ENCODE data around the gene WDR48.

Gene WDR48
- 91.5 to 93.6 (median 91.8) reads per million in 3 donors for total RNA-seq

DNA sequence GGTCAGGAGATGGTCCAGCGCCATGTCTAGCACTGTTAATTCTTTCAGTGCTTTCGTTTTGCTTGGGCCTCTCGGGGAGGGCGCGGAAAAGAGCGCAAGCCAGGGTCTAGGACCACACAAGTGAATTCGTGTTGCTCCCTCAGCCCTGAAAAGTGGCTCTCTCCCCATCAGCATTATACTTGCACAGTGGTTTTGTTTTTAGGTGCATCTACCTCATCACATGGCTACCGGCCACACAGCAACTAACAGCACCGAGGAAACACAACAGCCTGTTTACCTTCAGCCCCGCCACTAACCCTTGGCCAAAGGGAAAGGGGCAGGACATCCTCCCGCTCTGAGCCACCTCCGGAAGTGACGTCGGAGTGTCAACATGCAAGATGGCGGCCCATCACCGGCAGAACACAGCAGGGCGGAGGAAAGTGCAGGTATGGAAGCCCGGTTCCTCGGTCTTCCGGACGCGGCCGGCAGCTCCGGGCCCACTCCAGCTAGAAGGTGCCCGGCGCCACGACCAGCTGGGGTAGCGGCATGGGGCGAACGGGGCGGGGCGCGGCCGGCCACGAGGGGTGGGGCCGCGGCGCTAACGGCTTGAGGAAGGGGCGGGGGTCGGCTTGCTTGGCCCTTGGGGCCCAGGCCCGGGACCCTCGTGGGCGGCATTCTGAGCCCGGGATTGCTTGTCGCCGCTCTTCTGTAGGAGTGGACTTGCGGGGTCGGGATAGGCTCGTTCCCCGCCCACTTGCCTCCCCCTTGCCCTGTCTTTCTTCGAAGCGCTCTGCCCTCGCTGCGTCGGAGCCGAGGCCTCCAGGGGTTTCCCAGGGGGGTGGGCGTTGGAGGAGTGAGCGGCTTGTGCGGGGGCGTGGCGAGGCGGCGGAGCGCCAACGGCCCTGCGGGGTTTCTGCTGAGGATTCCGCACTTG is at the start of gene WDR48, which contains the start of gene SCN11A:
Gene WDR48 (plus strand): TSS at position 368 of the 913 bp plus-strand sequence. CDS start 10 bp downstream, at position 378.
Gene SCN11A (minus strand): TSS at position 296 of the 913 bp plus-strand sequence. CDS start 101,582 bp downstream, outside the sequence.
- H3K36me3 ChIP-seq (ENCODE audit: control insufficient read depth, insufficient read depth, low read length) = no peaks in the 10 kb centered on the region
- H3K4me3 ChIP-seq (ENCODE audit: insufficient read depth, low read depth, low read length, poor library complexity, severe bottlenecking) = peak within 1 kb of the TSS; percentile 93
- H3K27me3 ChIP-seq (replicated peaks; ENCODE audit: control insufficient read depth, insufficient read depth, low read length, poor library complexity, severe bottlenecking) = no peaks in the 10 kb centered on the region
- peaks cover 14% of the 10 kb centered on the region for H3K4me1 ChIP-seq (ENCODE audit: control insufficient read depth, insufficient read depth, low read length, poor library complexity, severe bottlenecking)
- DNase-seq = peak; percentile 85 to 92 (median 86)
- peak within 1 kb of the TSS; percentile 96 for H3K27ac ChIP-seq (ENCODE audit: insufficient read depth, low read length, poor library complexity, severe bottlenecking)
- H3K9me3 ChIP-seq (ENCODE audit: control insufficient read depth, low read length) = no peaks in the 10 kb centered on the region

DNA sequence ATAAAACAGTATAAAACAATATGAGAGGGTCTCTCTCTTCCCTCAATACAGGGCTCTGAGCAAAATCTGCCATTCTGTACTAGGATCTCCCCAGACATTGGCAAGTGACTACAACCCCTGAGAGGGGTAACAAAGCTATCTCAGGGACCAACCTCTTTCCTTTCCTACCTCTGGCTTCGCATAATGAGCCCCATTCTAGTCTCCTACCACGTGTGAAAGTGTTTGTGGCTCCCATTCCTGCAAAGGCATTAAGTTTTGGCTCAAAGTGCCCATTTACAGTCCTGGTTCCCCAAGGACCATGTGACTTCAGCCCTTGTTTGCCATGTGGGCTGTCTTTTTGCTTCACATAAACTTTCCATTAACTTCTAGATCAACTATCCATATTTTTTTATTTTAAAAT is 46.5 kb upstream of the WDR48 start:
- DNase-seq = no peak
- Histone ChIP-seq H3K36me3 (ENCODE audit: control insufficient read depth, insufficient read depth, low read length) (no peaks in the 10 kb centered on the region), H3K4me3 (ENCODE audit: insufficient read depth, low read depth, low read length, poor library complexity, severe bottlenecking) (no peak overlapping the region), H3K27me3 (replicated peaks; ENCODE audit: control insufficient read depth, insufficient read depth, low read length, poor library complexity, severe bottlenecking) (no peaks in the 10 kb centered on the region), H3K4me1 (ENCODE audit: control insufficient read depth, insufficient read depth, low read length, poor library complexity, severe bottlenecking) (no peaks in the 10 kb centered on the region), H3K27ac (ENCODE audit: insufficient read depth, low read length, poor library complexity, severe bottlenecking) (no peak overlapping the region), H3K9me3 (ENCODE audit: control insufficient read depth, low read length) (no peaks in the 10 kb centered on the region)

DNA sequence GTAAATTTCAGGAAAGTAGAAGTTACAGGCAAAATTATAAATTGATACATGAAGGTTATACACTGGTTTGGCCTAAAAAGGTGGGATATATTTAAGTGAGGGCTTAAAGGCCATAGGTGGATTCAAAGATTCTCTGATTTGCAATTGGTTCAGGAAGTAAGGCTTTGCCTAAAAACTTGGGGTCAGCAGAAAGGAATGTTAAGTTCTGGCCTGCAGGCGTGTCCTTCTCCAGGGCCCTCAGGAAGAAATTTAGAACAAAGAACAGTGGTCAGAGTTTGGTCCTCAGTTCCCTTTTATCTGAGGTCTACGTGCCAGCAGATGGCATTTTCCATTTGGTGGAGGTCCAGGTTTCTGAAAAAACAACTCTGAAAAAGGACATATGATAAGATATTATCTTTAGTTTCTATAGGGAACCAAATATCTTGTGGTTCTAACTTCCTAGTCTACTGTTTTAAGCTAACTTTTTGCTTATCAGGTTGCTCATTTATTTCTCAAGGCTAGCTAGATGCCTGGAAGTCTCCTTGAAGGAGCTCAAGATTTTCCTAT is 40.6 kb upstream of the WDR48 start:
- Histone ChIP-seq H3K9me3 (ENCODE audit: control insufficient read depth, low read length) (no peaks in the 10 kb centered on the region), H3K4me1 (ENCODE audit: control insufficient read depth, insufficient read depth, low read length, poor library complexity, severe bottlenecking) (no peaks in the 10 kb centered on the region), H3K27me3 (replicated peaks; ENCODE audit: control insufficient read depth, insufficient read depth, low read length, poor library complexity, severe bottlenecking) (no peaks in the 10 kb centered on the region), H3K4me3 (ENCODE audit: insufficient read depth, low read depth, low read length, poor library complexity, severe bottlenecking) (no peak overlapping the region), H3K36me3 (ENCODE audit: control insufficient read depth, insufficient read depth, low read length) (no peaks in the 10 kb centered on the region), H3K27ac (ENCODE audit: insufficient read depth, low read length, poor library complexity, severe bottlenecking) (no peak overlapping the region)
- DNase-seq = no peak

DNA sequence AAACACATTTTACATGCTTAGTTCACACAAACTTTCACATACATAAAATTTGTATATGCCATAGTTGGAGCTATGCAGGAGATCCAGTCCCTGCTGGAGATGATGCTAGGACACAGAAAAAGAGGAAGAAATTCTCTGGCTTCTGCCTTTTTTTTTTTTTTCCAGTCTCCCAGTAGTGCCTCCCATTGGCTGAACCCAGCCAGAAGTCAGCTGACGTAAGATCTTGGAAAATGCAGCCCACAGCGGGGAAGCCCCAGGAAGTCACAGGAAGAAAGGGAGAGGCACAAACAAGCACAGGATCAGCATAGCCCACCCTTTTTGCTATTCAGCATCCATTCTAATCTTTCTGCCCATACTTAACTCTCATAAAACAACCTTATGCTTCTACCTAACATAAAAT is 38.5 kb upstream of the WDR48 start:
- no peak overlapping the region for H3K27ac ChIP-seq (ENCODE audit: insufficient read depth, low read length, poor library complexity, severe bottlenecking)

GRCh38 chr3:39013921-39014509 is 37.8 kb upstream of the WDR48 start:
- no peak for DNase-seq
- H3K27me3 ChIP-seq (replicated peaks; ENCODE audit: control insufficient read depth, insufficient read depth, low read length, poor library complexity, severe bottlenecking) = peaks cover 3% of the 10 kb centered on the region
- no peaks in the 10 kb centered on the region for H3K4me1 ChIP-seq (ENCODE audit: control insufficient read depth, insufficient read depth, low read length, poor library complexity, severe bottlenecking)
- no peaks in the 10 kb centered on the region for H3K9me3 ChIP-seq (ENCODE audit: control insufficient read depth, low read length)
- no peaks in the 10 kb centered on the region for H3K36me3 ChIP-seq (ENCODE audit: control insufficient read depth, insufficient read depth, low read length)
- no peak overlapping the region for H3K4me3 ChIP-seq (ENCODE audit: insufficient read depth, low read depth, low read length, poor library complexity, severe bottlenecking)
- no peak overlapping the region for H3K27ac ChIP-seq (ENCODE audit: insufficient read depth, low read length, poor library complexity, severe bottlenecking)

More for the DNA sequence above, 38.5 kb upstream of the WDR48 start:
- H3K4me1 ChIP-seq (ENCODE audit: control insufficient read depth, insufficient read depth, low read length, poor library complexity, severe bottlenecking) = no peaks in the 10 kb centered on the region
- H3K4me3 ChIP-seq (ENCODE audit: insufficient read depth, low read depth, low read length, poor library complexity, severe bottlenecking) = no peak overlapping the region
- H3K27me3 ChIP-seq (replicated peaks; ENCODE audit: control insufficient read depth, insufficient read depth, low read length, poor library complexity, severe bottlenecking) = peaks cover 2% of the 10 kb centered on the region
- H3K9me3 ChIP-seq (ENCODE audit: control insufficient read depth, low read length) = no peaks in the 10 kb centered on the region
- H3K36me3 ChIP-seq (ENCODE audit: control insufficient read depth, insufficient read depth, low read length) = no peaks in the 10 kb centered on the region
- DNase-seq = no peak

DNA sequence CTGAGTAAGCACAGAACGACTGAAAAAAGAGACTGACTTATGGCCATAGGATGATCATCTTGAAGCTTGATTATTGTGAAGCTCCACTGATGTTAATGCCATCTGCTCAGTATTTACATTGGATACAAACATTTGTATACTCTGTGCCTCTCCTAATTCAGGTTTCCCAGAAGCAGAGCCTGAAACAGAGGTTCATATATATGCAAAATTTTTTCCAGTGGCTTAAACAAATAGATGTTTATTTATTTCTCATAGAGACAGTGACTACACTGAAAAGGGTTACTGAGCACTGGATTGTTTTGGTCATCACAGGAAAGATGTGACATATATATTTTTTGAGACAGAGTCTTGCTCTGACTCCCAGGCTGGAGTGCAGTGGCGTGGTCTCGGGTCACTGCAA is 36.4 kb upstream of the WDR48 start:
- Histone ChIP-seq H3K27me3 (replicated peaks; ENCODE audit: control insufficient read depth, insufficient read depth, low read length, poor library complexity, severe bottlenecking) (peaks cover 3% of the 10 kb centered on the region), H3K36me3 (ENCODE audit: control insufficient read depth, insufficient read depth, low read length) (no peaks in the 10 kb centered on the region), H3K27ac (ENCODE audit: insufficient read depth, low read length, poor library complexity, severe bottlenecking) (no peak overlapping the region), H3K9me3 (ENCODE audit: control insufficient read depth, low read length) (no peaks in the 10 kb centered on the region), H3K4me3 (ENCODE audit: insufficient read depth, low read depth, low read length, poor library complexity, severe bottlenecking) (no peak overlapping the region), H3K4me1 (ENCODE audit: control insufficient read depth, insufficient read depth, low read length, poor library complexity, severe bottlenecking) (no peaks in the 10 kb centered on the region)
- DNase-seq = no peak

- no peaks in the 10 kb centered on the region for H3K9me3 ChIP-seq (ENCODE audit: control insufficient read depth, low read length)
Observed at GRCh38 chr3:39019299-39019698, 32.5 kb upstream of the WDR48 start.

GRCh38 chr3:39021029-39021428 is 30.8 kb upstream of the WDR48 start:
- H3K4me1 ChIP-seq (ENCODE audit: control insufficient read depth, insufficient read depth, low read length, poor library complexity, severe bottlenecking) = no peaks in the 10 kb centered on the region
- no peak for DNase-seq
- H3K27ac ChIP-seq (ENCODE audit: insufficient read depth, low read length, poor library complexity, severe bottlenecking) = no peak overlapping the region
- H3K27me3 ChIP-seq (replicated peaks; ENCODE audit: control insufficient read depth, insufficient read depth, low read length, poor library complexity, severe bottlenecking) = peaks cover 3% of the 10 kb centered on the region
- no peaks in the 10 kb centered on the region for H3K9me3 ChIP-seq (ENCODE audit: control insufficient read depth, low read length)
- no peaks in the 10 kb centered on the region for H3K36me3 ChIP-seq (ENCODE audit: control insufficient read depth, insufficient read depth, low read length)
- H3K4me3 ChIP-seq (ENCODE audit: insufficient read depth, low read depth, low read length, poor library complexity, severe bottlenecking) = no peak overlapping the region

More at GRCh38 chr3:39019299-39019698, 32.5 kb upstream of the WDR48 start:
- Histone ChIP-seq H3K4me1 (ENCODE audit: control insufficient read depth, insufficient read depth, low read length, poor library complexity, severe bottlenecking) (no peaks in the 10 kb centered on the region), H3K27ac (ENCODE audit: insufficient read depth, low read length, poor library complexity, severe bottlenecking) (no peak overlapping the region), H3K36me3 (ENCODE audit: control insufficient read depth, insufficient read depth, low read length) (no peaks in the 10 kb centered on the region), H3K27me3 (replicated peaks; ENCODE audit: control insufficient read depth, insufficient read depth, low read length, poor library complexity, severe bottlenecking) (peaks cover 3% of the 10 kb centered on the region), H3K4me3 (ENCODE audit: insufficient read depth, low read depth, low read length, poor library complexity, severe bottlenecking) (no peak overlapping the region)
- DNase-seq = no peak

- no peaks in the 10 kb centered on the region for H3K36me3 ChIP-seq (ENCODE audit: control insufficient read depth, insufficient read depth, low read length)
- H3K27me3 ChIP-seq (replicated peaks; ENCODE audit: control insufficient read depth, insufficient read depth, low read length, poor library complexity, severe bottlenecking) = peaks cover 3% of the 10 kb centered on the region
- H3K27ac ChIP-seq (ENCODE audit: insufficient read depth, low read length, poor library complexity, severe bottlenecking) = no peak overlapping the region
- H3K4me1 ChIP-seq (ENCODE audit: control insufficient read depth, insufficient read depth, low read length, poor library complexity, severe bottlenecking) = no peaks in the 10 kb centered on the region
- H3K9me3 ChIP-seq (ENCODE audit: control insufficient read depth, low read length) = no peaks in the 10 kb centered on the region
- no peak for DNase-seq
- H3K4me3 ChIP-seq (ENCODE audit: insufficient read depth, low read depth, low read length, poor library complexity, severe bottlenecking) = no peak overlapping the region
Observed at GRCh38 chr3:39021465-39022285, 30.1 kb upstream of the WDR48 start.

Measured in effector memory CD4-positive, alpha-beta T cell (primary cell).